RWPE1 (cell line): ENCODE measurements around the gene TPRG1.

Source experiments
- CTCF ChIA-PET: fragments of 350-600 bp; sonication (Branson Sonifier 250); formaldehyde crosslinking; extraction: SDS; loops from one replicate; lab custom pipeline; 2021; lab: Yijun Ruan, JAX
- POLR2A ChIA-PET: fragments of 400-600 bp; formaldehyde crosslinking; extraction: SDS; loops from one replicate; lab custom pipeline; 2020; ENCODE audit warnings: antibody characterized with exemption; ENCODE audit not compliant: low non-redundant PET; lab: Yijun Ruan, JAX
- DNase-seq: peaks from one replicate; pipeline ENCODE4 v3.0.0; 2012; ENCODE audit warnings: low spot score
- H3K27ac ChIP-seq: fragments of 450-650 bp; 2 replicates; pipeline ENCODE4 v1.5.1; 2017
- TF ChIP-seq, protein P1 (sequence below): fragments of 450-650 bp; conservative IDR thresholded peaks from 2 replicates; pipeline ENCODE4 v1.5.1; 2017; ENCODE audit warnings: low read depth, mild to moderate bottlenecking

TPRG1 gene

GRCh38 chr3:189238071-189238470 is 66.3 kb downstream of the TPRG1 start:
- no peak overlapping the region for H3K27ac ChIP-seq
- TF ChIP-seq, protein P1, sequence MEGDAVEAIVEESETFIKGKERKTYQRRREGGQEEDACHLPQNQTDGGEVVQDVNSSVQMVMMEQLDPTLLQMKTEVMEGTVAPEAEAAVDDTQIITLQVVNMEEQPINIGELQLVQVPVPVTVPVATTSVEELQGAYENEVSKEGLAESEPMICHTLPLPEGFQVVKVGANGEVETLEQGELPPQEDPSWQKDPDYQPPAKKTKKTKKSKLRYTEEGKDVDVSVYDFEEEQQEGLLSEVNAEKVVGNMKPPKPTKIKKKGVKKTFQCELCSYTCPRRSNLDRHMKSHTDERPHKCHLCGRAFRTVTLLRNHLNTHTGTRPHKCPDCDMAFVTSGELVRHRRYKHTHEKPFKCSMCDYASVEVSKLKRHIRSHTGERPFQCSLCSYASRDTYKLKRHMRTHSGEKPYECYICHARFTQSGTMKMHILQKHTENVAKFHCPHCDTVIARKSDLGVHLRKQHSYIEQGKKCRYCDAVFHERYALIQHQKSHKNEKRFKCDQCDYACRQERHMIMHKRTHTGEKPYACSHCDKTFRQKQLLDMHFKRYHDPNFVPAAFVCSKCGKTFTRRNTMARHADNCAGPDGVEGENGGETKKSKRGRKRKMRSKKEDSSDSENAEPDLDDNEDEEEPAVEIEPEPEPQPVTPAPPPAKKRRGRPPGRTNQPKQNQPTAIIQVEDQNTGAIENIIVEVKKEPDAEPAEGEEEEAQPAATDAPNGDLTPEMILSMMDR: no peak
- no peak for DNase-seq
- ChIA-PET CTCF (no interaction called here), POLR2A (no interaction called here)

DNA sequence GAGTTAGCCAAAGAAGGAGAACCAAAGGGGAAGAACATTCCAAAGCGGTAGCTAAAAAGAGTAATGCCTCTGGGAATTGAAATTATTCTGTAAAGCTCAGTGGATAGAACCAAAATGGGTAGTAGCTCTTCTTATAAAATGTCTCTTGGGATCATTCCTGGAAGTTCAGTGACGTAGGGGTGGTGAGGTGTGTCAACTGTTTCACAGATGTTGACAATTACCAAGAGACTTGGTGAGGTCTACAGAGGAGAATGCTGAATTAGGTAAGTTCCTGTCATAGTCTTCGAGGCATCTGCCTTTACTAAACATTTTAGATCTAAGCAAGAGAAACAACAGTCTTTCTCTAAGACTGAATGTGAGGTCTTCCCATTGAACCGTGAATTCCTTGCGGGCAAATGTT is 67.8 kb downstream of the TPRG1 start:
- POLR2A ChIA-PET: no interaction called here
- no peak overlapping the region for H3K27ac ChIP-seq
- CTCF ChIA-PET: interaction anchor here (0.6 kb wide), 1 partner anchor 437 kb away, joined by 3 read pairs; no protein-coding TSS in a partner anchor
- DNase-seq: no peak
- TF ChIP-seq, protein P1: no peak

DNA sequence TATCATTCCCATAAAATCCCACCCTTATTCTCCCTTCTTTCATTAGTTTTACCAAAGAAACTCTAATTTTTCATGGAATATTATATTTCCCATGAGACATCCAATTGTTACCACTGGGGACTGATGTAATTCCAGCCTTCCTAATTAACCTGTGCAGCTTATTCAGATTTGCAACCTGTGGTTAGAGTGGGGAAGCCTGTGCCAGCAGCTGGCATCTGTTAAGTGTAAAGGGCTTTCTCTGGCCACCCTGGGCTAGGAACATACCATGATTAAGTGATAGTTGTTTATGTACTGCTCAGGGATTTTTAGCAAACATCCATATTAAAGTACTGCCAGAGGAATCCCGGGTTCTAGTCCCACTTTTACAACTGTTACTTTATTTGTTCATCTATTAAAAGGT is 78.2 kb downstream of the TPRG1 start:
- no peak for DNase-seq
- ChIA-PET CTCF (no interaction called here), POLR2A (no interaction called here)
- H3K27ac ChIP-seq: no peak overlapping the region
- TF ChIP-seq, protein P1: no peak

DNA sequence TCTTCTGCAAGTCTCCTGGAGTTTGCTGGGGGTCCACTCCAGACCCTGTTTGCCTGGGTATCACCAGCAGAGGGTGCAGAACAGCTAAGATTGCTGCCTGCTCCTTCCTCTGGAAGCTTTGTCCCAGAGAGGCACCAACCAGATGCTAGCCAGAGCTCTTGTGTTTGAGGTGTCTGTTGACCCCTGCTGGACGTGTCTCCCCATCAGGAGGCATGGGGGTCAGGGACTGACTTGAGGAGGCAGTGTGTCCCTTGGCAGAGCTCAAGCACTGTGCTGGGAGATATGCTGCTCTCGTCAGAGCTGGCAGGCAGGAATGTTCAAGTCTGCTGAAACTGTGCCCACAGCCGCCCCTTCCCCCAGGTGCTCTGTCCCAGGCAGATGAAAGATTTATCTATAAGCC is 86.5 kb downstream of the TPRG1 start:
- ChIA-PET POLR2A (no interaction called here), CTCF (no interaction called here)
- H3K27ac ChIP-seq: no peak overlapping the region
- DNase-seq: no peak
- TF ChIP-seq, protein P1: no peak

GRCh38 chr3:189260556-189261493 is 89.1 kb downstream of the TPRG1 start:
- TF ChIP-seq, protein P1: no peak
- ChIA-PET CTCF (interaction anchor here (0.5 kb wide), 1 partner anchor 345 kb away, joined by 4 read pairs; no protein-coding TSS in a partner anchor), POLR2A (no interaction called here)
- no peak overlapping the region for H3K27ac ChIP-seq
- DNase-seq: no peak

GRCh38 chr3:189262746-189263145 is 91.0 kb downstream of the TPRG1 start:
- ChIA-PET POLR2A (no interaction called here), CTCF (no interaction called here)
- H3K27ac ChIP-seq: no peak overlapping the region
- no peak for DNase-seq
- TF ChIP-seq, protein P1: no peak
